Right kidney (tissue), 1 donor: Measurements from ENCODE around the gene AFTPH.

Experiments used
- DNase-seq: peaks from one replicate; pipeline ENCODE4 v3.0.0-alpha.2; 2016

The AFTPH gene

GRCh38 chr2:64540615-64541014, 16.5 kb downstream of the AFTPH start:
- no peak for DNase-seq

GRCh38 chr2:64541547-64541946, 17.4 kb downstream of the AFTPH start:
- DNase-seq = no peak

GRCh38 chr2:64542071-64543007, 18.2 kb downstream of the AFTPH start:
- DNase-seq = no peak

GRCh38 chr2:64543008-64543697, 19.0 kb downstream of the AFTPH start:
- DNase-seq = no peak

- no peak for DNase-seq
These were observed 24.6 kb downstream of the AFTPH start for GRCh38 chr2:64548761-64549160.

GRCh38 chr2:64550042-64550441, 25.9 kb downstream of the AFTPH start:
- no peak for DNase-seq

- DNase-seq = no peak
These were observed 27.7 kb downstream of the AFTPH start for GRCh38 chr2:64551851-64552250.

GRCh38 chr2:64554117-64554516, 30.0 kb downstream of the AFTPH start:
- DNase-seq = no peak

- no peak for DNase-seq
These were observed 34.4 kb downstream of the AFTPH start for GRCh38 chr2:64558445-64559081.

- DNase-seq = no peak
These were observed 38.1 kb downstream of the AFTPH start for GRCh38 chr2:64562148-64562784.

- no peak for DNase-seq
These were observed 39.4 kb downstream of the AFTPH start for GRCh38 chr2:64563436-64563938.

- DNase-seq = no peak
These were observed 42.0 kb downstream of the AFTPH start for GRCh38 chr2:64565949-64566710.

- no peak for DNase-seq
These were observed 43.3 kb downstream of the AFTPH start for GRCh38 chr2:64567473-64567872.

GRCh38 chr2:64568836-64569235, 44.7 kb downstream of the AFTPH start:
- DNase-seq = no peak

GRCh38 chr2:64574871-64575270, 50.7 kb downstream of the AFTPH start:
- no peak for DNase-seq

GRCh38 chr2:64581018-64581417, 56.9 kb downstream of the AFTPH start:
- no peak for DNase-seq

GRCh38 chr2:64581777-64582539, 57.8 kb downstream of the AFTPH start:
- DNase-seq = no peak

- no peak for DNase-seq
These were observed 58.7 kb downstream of the AFTPH start for GRCh38 chr2:64582774-64583340.

- DNase-seq = no peak
These were observed 61.9 kb downstream of the AFTPH start for GRCh38 chr2:64586054-64586453.

- no peak for DNase-seq
These were observed 62.9 kb downstream of the AFTPH start for GRCh38 chr2:64586883-64587481.
